Kidney (tissue), 14 donors: ENCODE measurements around the gene ZNF609. TPM values are rescaled to one million over a fixed set of nuclear protein-coding genes. Genes with fewer than 3 reads are reported as not detected.
"Not testable (repeated sequence)": the region's sequence is repeated elsewhere in the genome, so short reads cannot be mapped to it uniquely, and the experiment has no call there.

Experiments
- DNase-seq, 5 donors: peaks; one replicate each; pipeline ENCODE4 v3.0.0-alpha.2; 2013 to 2020
- FAIRE-seq: peaks from 2 replicates; lab custom pipeline; 2012; peaks lifted over from hg19 to GRCh38; lab: Jason Lieb, UNC
- H3K27ac ChIP-seq, 2 donors: one replicate each; pipeline ENCODE4 v1.7.0; 2013; ENCODE audit warnings: low read depth in 2 of 2, low read length in 2 of 2, inconsistent platforms in 1 of 2
- H3K27me3 ChIP-seq: one replicate; pipeline ENCODE4 v1.7.1; 2013; ENCODE audit warnings: low read length, inconsistent platforms; ENCODE audit not compliant: control insufficient read depth, insufficient read depth
- H3K36me3 ChIP-seq, 3 donors: one replicate each; pipeline versions ENCODE4 v1.7.0 to v1.7.1; 2013; ENCODE audit warnings: low read length in 3 of 3, control low read depth in 1 of 3, inconsistent platforms in 1 of 3; ENCODE audit not compliant: insufficient read depth in 3 of 3, control insufficient read depth in 2 of 3
- H3K4me1 ChIP-seq, 3 donors: one replicate each; pipeline versions ENCODE4 v1.7.0 to v1.7.1; 2013; ENCODE audit warnings: low read length in 3 of 3, inconsistent platforms in 1 of 3, low read depth in 1 of 3; ENCODE audit not compliant: control insufficient read depth in 2 of 3, insufficient read depth in 2 of 3
- H3K4me3 ChIP-seq, 3 donors: one replicate each; pipeline versions ENCODE4 v1.7.0 to v1.8.1; 2013; ENCODE audit warnings: low read length in 3 of 3, control low read depth in 1 of 3, inconsistent platforms in 1 of 3
- H3K9ac ChIP-seq, 3 donors: one replicate each; pipeline versions ENCODE4 v1.7.0 to v1.7.1; 2013; ENCODE audit warnings: low read length in 3 of 3, control low read depth in 1 of 3, inconsistent platforms in 1 of 3
- H3K9me3 ChIP-seq, 3 donors: one replicate each; pipeline versions ENCODE4 v1.7.0 to v1.7.1; 2013; ENCODE audit warnings: low read length in 3 of 3, control low read depth in 1 of 3, inconsistent platforms in 1 of 3; ENCODE audit not compliant: control insufficient read depth in 2 of 3, insufficient read depth in 1 of 3
- intact Hi-C: fragments of 100-400 bp; cut with DNase I; formaldehyde crosslinking; loops from one replicate; pipeline ENCODE4 v1.11.1; 2022
- polyA plus RNA-seq: library from polyadenylated mRNA; stranded (reverse); fragments of 350-450 nt; fragmentation: Illumina TruSeq; extraction: RNeasy Lipid Tissue Mini Kit (QIAGEN cat#74804); gene quantifications from one replicate; pipeline ENCODE4 v1.2.3, GENCODE V29; 2014; ENCODE audit warnings: low read depth, low replicate concordance; ENCODE audit not compliant: insufficient read depth
- total RNA-seq: library from RNA; stranded (reverse); fragmentation: NEBNext Ultra II Directional; extraction: Animal tissue kit (Norgen Biotek cat#: 25700); gene quantifications from one replicate; pipeline ENCODE4 v1.2.1, GENCODE V29; 2021
- TF ChIP-seq, protein P1 (sequence below): IDR thresholded peaks from 3 replicates; pipeline ENCODE4 v1.5.1; 2012; ENCODE audit warnings: mild to moderate bottlenecking, moderate library complexity, borderline replicate concordance; ENCODE audit not compliant: insufficient read depth; ENCODE audit errors: extremely low read depth
- donor health status: control.
- donor health status: control.
- donor health status: control.
- donor health status: control.
- donor health status: control.
- donor health status: DM: yes; HTN: yes; CAD: no.
- donor health status: Normal renal cell carcinoma (clear cell type).

The ZNF609 gene
- total and polyA plus RNA-seq, 2 donors from 2014 or later: 3.1 to 37.2 TPM

DNA sequence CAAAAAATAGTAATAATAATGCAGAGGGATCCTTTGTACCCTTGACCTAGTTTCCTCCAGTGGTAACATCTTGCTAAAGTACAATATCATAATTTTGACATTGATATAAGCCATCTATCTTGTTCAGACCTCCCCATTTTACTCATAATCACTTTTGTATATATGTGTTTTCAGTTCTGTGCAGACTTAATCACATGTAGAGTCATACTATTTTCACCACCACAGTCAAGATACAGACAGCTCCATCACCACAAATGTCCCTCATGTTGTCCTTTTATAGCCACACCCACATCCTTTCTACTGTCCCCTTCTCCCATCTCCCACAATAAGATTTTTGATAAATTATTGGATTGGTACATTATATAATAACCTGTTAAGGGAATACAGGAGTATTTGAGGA, 25.4 kb downstream of the ZNF609 start:
- H3K36me3 ChIP-seq: no peaks in the 10 kb centered on the region
- peaks cover 0 to 2% (median 0%) of the 10 kb centered on the region in 3 donors for H3K4me1 ChIP-seq
- TF ChIP-seq, protein P1, sequence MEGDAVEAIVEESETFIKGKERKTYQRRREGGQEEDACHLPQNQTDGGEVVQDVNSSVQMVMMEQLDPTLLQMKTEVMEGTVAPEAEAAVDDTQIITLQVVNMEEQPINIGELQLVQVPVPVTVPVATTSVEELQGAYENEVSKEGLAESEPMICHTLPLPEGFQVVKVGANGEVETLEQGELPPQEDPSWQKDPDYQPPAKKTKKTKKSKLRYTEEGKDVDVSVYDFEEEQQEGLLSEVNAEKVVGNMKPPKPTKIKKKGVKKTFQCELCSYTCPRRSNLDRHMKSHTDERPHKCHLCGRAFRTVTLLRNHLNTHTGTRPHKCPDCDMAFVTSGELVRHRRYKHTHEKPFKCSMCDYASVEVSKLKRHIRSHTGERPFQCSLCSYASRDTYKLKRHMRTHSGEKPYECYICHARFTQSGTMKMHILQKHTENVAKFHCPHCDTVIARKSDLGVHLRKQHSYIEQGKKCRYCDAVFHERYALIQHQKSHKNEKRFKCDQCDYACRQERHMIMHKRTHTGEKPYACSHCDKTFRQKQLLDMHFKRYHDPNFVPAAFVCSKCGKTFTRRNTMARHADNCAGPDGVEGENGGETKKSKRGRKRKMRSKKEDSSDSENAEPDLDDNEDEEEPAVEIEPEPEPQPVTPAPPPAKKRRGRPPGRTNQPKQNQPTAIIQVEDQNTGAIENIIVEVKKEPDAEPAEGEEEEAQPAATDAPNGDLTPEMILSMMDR: no peak
- FAIRE-seq (no peak), DNase-seq (no peak)
- H3K9me3 ChIP-seq: no peaks in the 10 kb centered on the region
- H3K9ac ChIP-seq: no peak overlapping the region
- H3K4me3 ChIP-seq: no peak overlapping the region
- H3K27me3 ChIP-seq: no peaks in the 10 kb centered on the region
- H3K27ac ChIP-seq: no peak overlapping the region
- intact Hi-C loops: no loop called here

GRCh38 chr15:64490598-64491259, 30.4 kb downstream of the ZNF609 start:
- TF ChIP-seq, protein P1: no peak
- H3K4me1 ChIP-seq: no peaks in the 10 kb centered on the region
- DNase-seq (no peak), FAIRE-seq (no peak)
- H3K27ac ChIP-seq: no peak overlapping the region
- H3K27me3 ChIP-seq: no peaks in the 10 kb centered on the region
- H3K9me3 ChIP-seq: no peaks in the 10 kb centered on the region
- no peak overlapping the region for H3K4me3 ChIP-seq
- no peak overlapping the region for H3K9ac ChIP-seq
- intact Hi-C loops: no loop called here
- H3K36me3 ChIP-seq: no peaks in the 10 kb centered on the region

GRCh38 chr15:64493641-64494040, 33.3 kb downstream of the ZNF609 start:
- Histone ChIP-seq H3K9ac (no peak overlapping the region), H3K4me3 (no peak overlapping the region), H3K27ac (no peak overlapping the region), H3K27me3 (no peaks in the 10 kb centered on the region), H3K9me3 (no peaks in the 10 kb centered on the region), H3K4me1 (no peaks in the 10 kb centered on the region), H3K36me3 (no peaks in the 10 kb centered on the region)
- DNase-seq (no peak), FAIRE-seq (no peak)
- TF ChIP-seq, protein P1: no peak
- intact Hi-C loops: no loop called here

GRCh38 chr15:64495968-64496367, 35.6 kb downstream of the ZNF609 start:
- FAIRE-seq, DNase-seq, intact Hi-C loops, H3K36me3 ChIP-seq, H3K4me3 ChIP-seq, H3K27me3 ChIP-seq, H3K9me3 ChIP-seq, H3K27ac ChIP-seq, H3K9ac ChIP-seq, H3K4me1 ChIP-seq: not testable (repeated sequence)
